GM11168 (cell line): ENCODE results near the gene NTM.

Source experiments
- in situ Hi-C: fragments of 300-500 bp; cut with MboI; formaldehyde crosslinking; loops from one replicate; pipeline ENCODE4 v1.12.0; 2022; ENCODE audit warnings: low sequenced_read_pairs; ENCODE audit not compliant: unreplicated experiment

NTM gene

DNA sequence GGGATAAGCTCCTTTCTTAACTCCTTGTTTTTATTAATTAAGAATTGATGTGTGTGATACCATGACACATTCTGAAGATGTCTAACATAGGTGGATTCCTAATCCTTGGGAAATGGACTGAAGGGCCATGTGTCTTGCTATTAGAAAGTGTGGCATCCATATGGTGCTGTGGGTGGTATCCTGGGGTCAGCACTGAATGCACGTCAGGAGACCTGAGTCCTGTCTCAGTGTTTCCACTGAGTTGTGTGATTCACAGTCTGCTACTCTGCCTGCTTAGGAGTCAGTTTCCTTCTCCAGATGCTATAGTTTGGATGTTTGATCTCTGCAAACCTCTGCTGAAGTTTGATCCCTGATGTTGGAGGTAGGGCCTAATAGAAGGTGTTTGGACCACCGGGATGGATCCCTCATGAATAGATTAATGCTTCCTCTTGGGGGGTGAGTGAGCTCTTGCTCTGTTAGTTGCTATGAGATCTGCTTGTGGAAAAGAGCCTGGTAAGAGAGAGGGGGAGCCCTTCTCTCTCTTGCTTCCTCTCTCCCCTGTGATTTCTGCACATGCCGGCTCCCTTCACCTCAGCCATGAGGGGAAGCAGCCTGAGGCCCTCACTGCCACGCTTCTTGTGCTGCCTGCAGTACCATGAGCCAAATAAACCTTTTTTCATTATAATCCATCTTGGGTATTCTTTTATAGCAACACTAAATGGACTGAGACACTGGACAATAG, 666.5 kb downstream of the NTM start:
- in situ Hi-C loops, result loop anchor here (25.0 kb wide), 1 partner anchor 175 kb away; no protein-coding TSS in a partner anchor

GRCh38 chr11:132037467-132037862, 667.0 kb downstream of the NTM start:
- in situ Hi-C loops, result loop anchor here (25.0 kb wide), 1 partner anchor 175 kb away; no protein-coding TSS in a partner anchor

GRCh38 chr11:132037956-132038355, 667.5 kb downstream of the NTM start:
- in situ Hi-C loops, result loop anchor here (25.0 kb wide), 1 partner anchor 176 kb away; no protein-coding TSS in a partner anchor

DNA sequence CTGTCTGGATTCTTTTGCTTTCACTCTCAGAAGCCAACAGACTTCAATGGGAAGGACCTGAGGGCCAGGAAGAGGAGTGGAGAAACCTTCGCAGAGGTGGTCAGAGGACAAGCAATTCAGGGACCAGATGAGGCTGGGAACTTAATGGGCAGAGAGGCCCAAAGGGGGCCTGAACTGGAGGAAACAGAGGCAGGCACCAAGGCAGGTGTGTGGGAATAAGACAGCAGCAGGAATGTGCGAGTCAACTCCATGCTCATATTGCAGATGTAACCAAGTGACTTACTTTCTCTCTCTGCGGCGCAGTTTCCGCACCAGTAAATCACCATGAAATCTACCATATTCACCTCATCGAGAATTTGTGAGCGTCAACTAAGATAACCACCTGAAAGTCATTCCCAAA, 669.1 kb downstream of the NTM start:
- in situ Hi-C loops, result loop anchor here (25.0 kb wide), 1 partner anchor 177 kb away; no protein-coding TSS in a partner anchor

GRCh38 chr11:132042296-132042695, 671.9 kb downstream of the NTM start:
- in situ Hi-C loops, result loop anchor here (25.0 kb wide), 1 partner anchor 180 kb away; no protein-coding TSS in a partner anchor

GRCh38 chr11:132043714-132044113, 673.3 kb downstream of the NTM start:
- in situ Hi-C loops, result loop anchor here (25.0 kb wide), 1 partner anchor 181 kb away; no protein-coding TSS in a partner anchor

DNA sequence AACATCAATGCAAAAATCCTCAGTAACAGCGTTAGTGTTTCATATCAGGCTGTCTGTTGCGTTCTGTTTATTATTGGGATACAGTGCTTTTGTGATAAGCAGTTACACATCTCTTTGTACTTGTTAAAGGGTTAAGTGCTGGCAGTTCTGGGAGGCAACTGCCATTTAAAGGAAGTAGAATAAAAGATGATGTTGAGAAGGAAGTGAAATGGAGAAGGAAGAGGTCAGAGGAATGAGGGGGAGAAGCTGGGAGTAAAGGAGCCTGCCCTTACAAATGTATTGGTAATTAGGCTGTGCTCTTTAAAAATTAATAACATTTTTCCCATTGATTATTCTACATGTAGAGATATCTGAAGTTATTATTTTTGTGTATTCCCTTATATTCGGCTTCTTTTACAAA, 674.7 kb downstream of the NTM start:
- in situ Hi-C loops, result loop anchor here (25.0 kb wide), 1 partner anchor 183 kb away; no protein-coding TSS in a partner anchor

GRCh38 chr11:132046288-132046865, 676.0 kb downstream of the NTM start:
- in situ Hi-C loops, result loop anchor here (25.0 kb wide), 1 partner anchor 184 kb away; no protein-coding TSS in a partner anchor

DNA sequence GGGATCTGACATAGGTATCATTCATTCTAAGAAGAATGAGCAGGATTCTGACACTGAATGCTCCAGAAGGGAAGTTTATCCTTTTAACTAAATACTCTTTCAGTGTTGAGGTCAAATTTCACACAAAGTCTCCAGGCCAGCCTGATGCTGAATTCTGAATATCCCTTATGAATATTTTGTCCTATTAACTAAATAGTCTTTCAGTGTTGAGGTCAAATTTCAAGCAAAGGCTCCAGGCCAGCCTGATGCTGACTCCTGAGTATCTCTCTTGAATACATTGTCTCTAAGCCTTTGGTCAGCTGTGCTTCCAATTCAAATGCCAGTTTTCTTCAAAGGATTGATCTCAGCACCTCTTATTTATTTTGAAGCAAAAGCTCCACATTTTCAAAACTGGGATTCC, 676.8 kb downstream of the NTM start:
- in situ Hi-C loops, result loop anchor here (25.0 kb wide), 1 partner anchor 185 kb away; no protein-coding TSS in a partner anchor

DNA sequence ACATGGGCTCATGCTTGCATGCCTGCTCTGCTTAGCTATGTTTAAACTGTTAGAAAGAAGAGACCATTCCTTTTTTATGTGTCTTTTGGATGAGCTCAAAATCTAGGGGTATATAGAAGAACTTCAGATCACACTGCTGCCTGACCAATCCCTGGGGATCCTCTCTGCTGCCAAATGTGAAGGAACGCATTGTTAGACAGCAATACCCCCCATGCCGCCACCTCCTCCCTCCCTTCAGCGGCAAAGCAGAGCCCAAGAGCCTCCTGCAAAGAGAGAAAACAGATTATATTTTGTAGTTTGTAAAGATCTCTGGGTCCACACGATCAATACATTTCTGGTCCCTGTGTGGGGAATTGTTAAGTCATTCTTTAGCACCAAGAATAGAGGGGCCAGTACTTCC, 677.6 kb downstream of the NTM start:
- in situ Hi-C loops, result loop anchor here (25.0 kb wide), 1 partner anchor 186 kb away; no protein-coding TSS in a partner anchor

GRCh38 chr11:132049205-132049604, 678.8 kb downstream of the NTM start:
- in situ Hi-C loops, result loop anchor here (25.0 kb wide), 1 partner anchor 187 kb away; no protein-coding TSS in a partner anchor

DNA sequence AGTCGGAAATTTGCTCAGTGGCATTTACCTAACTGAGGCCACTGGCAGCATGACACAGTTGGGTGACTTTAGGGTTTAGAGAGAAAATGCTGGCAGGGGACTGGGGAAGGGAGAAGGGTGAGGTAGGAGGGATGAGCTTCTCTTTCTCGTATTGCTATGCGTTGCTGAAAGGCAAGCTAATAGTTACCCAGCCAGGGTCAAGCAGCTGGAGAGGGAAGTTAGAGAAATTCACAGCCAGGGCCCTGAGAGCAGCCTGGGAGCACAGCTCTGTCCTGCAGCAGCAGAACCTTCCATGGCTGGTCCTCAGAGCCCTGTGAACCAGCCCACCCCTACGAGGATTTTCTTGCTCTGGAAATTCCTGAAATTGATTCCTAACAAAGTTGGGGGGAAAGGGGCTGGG, 679.6 kb downstream of the NTM start:
- in situ Hi-C loops, result no loop called here

- in situ Hi-C loops, result no loop called here
Observed at GRCh38 chr11:132050577-132051165, 680.3 kb downstream of the NTM start.

GRCh38 chr11:132051704-132052103, 681.3 kb downstream of the NTM start:
- in situ Hi-C loops, result no loop called here

DNA sequence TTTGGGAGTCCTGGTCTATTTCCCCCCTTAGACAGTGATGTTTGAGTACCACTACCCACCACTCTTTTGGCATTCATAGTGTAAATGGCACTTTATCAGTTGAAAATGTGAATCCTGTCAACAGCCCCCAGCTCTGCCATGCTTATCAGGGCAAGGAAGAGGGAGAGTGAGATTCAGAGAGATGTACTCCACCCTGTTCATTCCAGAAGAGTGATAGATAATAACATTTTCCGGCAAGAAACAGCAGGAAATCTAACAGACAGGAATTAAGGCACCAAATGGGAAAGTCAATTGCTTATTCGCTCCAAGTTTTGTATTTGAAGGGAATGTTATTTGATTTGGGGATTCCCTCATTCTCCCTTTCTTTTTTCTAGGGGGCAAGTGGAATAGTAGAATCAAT, 681.9 kb downstream of the NTM start:
- in situ Hi-C loops, result no loop called here

- in situ Hi-C loops, result no loop called here
Observed at GRCh38 chr11:132052904-132053303, 682.5 kb downstream of the NTM start.

DNA sequence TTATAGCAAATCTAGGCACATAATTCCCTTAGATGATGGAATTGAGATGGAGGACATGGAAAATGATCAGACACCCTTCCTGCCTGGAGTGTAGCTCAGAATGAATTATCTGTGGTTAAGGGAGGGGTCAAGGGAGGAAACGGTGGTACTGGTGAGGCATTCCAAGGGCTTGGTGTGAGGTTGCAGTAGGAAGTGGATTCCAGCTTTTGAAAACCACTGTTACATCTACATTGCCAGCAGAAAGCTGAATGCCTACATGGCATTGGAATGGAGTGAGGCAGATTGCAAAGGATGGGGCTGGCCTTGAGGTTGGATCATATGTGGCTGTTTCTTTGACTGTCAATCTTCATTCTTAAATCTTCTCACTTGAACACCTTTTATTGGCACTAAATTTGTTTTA, 684.4 kb downstream of the NTM start:
- in situ Hi-C loops, result no loop called here

DNA sequence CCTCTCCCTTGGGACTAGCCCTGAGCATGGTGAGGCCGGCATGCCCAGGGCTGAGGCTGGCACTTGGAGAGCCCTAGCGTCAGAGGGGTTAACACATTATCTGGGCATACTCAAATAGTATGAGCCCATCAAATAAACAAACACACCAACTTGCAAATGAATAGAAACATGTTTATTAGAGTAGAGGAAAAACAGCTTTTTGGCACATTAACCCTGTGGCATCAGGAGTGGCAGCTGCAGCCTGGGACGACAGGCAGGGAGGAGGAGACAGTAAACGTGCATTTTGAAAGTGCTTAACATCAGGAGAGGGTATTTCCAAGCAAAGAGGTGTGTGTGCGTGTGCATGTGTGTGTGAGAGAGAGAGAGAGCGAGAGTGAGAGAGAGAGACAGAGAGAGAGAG, 684.9 kb downstream of the NTM start:
- in situ Hi-C loops, result no loop called here

DNA sequence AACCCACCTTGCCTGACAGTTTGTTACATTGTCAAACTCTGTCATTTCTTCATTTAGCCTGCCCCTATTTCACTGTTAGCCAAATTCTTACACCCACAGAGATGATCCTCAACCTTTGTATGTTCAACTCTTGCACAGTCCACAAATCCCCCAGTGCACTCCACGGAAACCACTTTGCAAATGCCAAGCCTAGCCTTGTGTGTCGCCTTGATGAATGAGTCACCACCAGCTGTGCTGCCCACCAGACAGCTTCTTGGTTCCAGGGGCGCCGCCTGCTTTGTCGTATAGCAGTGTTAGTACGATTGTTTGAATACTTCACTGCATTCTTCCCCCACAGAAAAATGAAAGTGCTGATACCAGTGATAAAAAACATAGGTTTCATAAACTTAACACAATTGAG, 686.3 kb downstream of the NTM start:
- in situ Hi-C loops, result no loop called here

GRCh38 chr11:132057266-132057665, 686.9 kb downstream of the NTM start:
- in situ Hi-C loops, result no loop called here

DNA sequence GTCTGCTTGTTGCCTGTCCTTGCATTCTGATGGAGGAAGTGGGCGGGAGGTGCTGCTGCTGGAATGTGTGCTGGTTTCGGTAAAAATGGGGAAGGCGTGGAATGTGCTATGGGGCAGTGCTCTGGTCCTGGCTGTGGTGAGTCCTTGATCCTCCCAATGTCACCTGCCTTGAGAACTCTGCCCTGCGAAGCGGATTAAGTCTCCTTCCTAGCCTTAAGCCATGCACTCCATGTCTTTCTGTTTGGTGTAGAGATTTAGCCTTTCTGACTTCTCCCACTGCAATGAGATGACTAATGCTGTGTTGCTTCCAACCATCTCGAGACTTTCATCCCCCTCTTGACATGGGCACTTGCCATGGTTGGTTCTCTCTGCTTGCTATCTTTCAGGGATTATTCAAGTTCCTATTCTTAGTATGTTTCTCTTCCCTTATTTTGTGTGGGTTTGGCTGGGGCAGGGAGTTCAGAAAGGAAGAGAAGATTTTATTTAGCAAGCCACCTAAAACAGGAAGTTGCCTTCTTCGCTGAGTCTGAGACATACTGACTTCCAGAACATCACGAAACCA, 687.9 kb downstream of the NTM start:
- in situ Hi-C loops, result no loop called here
